ENCODE data around the gene DPP6.

GRCh38 chr7:154804449-154804848 is 752.3 kb downstream of the DPP6 start:
- TF ChIP-seq POLR2A (IDR thresholded peaks at IDR 0.05) (no peak), CTCF (IDR thresholded peaks at IDR 0.05) (no peak), POLR2AphosphoS5 (IDR thresholded peaks at IDR 0.05) (no peak)
